SW 1271 (cell line): Measurements from ENCODE around the gene UBC.
"Not testable (repeated sequence)": the region's sequence is repeated elsewhere in the genome, so short reads cannot be mapped to it uniquely, and the experiment has no call there.

ENCODE experiments used
- DNase-seq, 2 experiments: peaks; one replicate each; lab custom pipeline; 2025; lab: John Stamatoyannopoulos, UW

The UBC gene

DNA sequence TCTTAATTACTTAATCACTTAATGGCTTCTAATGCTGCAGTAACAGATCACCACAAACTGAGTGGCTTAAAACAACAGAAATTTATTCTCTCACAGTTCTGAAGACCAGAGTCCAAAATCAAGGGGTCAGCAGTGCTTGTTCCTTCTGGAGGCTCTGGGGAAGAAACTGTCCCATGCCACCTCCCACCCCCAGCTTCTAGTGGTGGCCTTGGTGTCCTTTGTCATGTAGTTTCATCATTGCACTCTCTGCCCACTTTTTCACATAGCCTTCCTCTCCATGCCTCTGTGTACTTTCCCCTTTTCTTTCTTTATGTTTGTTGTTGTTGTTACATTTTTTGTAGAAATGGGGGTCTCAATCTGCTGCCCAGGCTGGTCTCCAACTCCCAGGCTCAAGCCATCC is 16.1 kb upstream of the UBC start:
- DNase-seq, result no peak

GRCh38 chr12:124929649-124930419 is 15.4 kb upstream of the UBC start:
- no peak for DNase-seq

GRCh38 chr12:124928912-124929530 is 14.6 kb upstream of the UBC start:
- no peak for DNase-seq

DNA sequence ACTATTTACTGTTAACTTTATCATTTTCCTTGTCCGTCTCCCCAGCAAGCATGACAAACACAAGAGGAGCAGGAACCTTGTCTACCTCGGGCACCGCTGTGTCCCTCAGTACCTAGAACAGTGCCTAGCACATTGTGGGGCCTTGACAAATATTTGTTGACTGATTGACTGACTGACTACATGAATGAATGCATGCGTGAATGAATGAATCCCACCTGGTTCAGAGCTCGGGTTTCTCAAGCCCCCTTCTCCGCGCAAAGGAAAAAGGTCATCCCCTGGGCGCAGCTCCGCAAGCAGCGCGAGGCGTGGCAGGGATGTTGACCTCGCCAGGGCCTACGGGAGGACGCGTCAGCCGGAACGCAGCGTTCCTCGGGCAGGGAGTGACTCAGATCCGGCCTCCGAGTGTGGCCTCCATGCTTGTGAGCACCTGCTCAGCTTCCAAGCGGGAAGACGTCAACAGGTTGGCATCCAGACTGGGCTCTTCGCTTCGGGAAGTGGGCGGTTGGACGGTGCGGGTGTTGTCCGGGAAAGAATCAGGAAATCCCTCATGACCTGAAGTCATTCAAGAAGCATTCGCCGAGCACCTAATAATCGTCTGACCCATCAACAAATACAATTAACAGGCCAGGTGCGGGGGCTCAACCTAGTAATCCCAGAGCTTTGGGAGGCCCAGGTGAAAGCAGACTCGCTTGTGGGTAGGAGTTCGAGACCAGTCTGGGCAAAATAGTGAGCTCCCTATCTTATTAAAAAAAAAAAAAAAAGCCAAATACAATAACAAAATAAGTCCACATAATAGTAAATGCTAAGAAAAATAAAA is 13.9 kb upstream of the UBC start:
- DNase-seq, result no peak

- no peak for DNase-seq
These were observed 13.0 kb upstream of the UBC start for GRCh38 chr12:124927201-124928094.

DNA sequence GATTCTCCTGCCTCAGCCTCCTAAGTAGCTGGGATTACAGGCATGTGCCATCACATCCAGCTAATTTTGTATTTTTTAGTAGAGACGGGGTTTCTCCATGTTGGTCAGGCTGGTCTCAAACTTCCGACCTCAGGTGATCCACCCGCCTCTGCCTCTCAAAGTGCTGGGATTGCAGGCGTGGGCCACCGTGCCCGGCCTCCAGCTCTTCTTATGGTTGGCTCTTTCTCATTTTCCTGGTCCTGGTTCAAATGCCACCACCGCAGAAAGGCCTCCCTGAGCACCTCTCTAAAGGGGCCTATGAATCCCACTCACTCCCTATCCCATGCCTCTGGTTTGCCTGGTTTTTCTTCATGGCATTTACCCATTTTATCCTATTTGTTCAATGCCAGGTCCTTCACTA is 11.3 kb upstream of the UBC start:
- not testable (repeated sequence) for DNase-seq

- no peak for DNase-seq
These were observed 10.7 kb upstream of the UBC start for GRCh38 chr12:124925117-124925516.

DNA sequence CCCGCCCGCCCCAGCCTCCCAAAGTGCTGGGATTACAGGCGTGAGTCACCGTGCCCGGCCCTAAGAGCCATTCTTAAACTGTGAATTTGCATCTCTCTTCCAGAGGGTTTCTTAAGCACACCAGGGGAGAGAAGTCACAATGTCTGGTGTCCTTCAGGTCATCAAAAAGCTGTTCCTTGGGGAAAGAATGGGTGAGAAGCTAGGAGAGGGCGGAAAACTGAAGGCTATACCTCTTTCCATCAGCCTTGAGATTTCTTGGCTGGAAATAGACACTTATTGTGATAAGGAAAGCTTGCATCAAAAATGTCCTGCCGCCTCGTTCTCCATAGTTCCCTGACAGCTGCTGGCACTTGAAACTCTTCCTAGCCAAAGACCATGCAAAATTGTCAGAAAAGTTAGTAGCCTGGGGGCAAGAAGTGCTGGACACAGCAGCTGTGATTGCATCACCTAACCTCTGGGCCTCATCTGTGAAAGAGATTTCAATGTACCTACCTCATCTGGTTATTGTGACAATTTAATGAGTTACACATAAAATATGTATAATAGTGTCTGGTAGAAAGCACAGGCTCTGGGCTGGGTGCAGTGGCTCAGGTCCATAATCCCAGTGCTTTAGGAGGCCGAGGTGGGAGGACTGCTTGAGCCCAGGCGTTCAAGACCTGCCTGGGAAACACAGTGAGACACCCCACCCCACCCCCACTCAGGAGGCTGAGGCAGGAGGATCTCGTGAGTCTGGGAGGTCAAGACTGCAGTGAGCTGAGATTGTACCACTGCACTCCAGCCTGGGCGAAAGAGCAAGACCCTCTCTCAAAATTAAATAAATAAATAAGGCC is 9.7 kb upstream of the UBC start:
- DNase-seq, result no peak

- no peak for DNase-seq
These were observed 7.0 kb upstream of the UBC start for GRCh38 chr12:124921200-124922031.

DNA sequence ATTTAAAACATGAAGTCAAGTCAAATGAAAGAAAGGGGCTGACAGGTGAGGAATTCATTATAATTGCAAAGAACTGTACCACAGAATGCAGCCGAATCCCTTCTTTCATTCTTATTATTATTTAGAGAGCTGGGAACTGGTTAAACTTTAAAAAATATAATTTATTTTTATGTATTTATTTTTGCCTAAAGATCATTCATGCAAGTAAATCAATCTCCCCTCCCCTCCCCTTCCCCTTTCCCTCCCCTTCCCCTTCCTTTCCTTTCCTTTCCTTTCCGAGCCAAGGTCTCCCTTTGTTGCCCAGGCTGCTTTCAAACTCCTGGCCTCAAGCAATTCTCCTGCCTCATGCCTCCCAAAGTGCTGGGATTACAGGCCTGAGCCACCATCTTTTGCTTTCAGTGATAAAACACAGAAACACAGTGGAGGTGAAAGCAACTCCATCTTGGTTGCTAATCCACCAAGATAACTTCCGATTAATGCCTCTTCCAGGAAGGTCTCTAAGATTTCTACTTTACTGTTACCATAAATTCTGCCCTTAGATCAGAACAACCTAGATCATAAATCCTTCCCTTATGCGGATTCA is 6.0 kb upstream of the UBC start:
- no peak for DNase-seq

DNA sequence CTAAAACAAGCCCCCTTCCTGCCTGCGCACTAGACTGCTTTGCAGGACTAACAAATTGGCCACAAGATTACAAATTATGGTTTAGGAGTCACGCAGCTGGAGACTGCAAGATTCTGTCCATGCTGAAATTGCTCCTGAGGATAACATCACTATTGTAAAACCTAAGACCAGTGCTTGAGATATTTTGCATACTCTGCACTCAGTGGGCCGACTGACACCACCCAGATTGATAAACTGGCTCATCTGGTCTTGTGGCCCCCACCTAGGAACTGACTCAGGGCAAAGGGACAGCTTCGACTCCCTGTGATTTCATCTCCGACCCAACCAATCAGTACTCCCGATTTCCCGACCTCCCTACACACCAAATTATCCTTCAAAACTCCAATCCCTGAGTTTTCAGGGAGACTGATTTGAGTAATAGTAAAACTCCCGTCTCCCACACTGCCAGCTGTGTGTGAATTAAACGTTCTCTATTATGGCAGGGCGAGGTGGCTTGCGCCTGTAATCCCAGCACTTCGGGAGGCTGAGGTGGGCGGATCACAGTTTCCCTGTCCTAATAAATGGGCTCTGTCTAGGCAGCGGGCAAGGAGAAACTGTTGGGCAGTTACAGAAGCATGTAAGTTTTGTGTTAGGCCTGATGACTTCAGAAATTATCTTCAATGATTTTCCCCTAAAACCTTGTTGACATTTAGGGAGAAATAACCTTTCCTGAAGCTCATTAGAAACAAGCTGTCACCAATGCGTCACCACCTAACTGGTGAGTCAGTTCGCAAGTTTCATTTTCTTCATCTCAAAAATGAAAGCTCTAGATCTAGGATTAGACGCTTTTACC is 5.3 kb upstream of the UBC start:
- no peak for DNase-seq

DNA sequence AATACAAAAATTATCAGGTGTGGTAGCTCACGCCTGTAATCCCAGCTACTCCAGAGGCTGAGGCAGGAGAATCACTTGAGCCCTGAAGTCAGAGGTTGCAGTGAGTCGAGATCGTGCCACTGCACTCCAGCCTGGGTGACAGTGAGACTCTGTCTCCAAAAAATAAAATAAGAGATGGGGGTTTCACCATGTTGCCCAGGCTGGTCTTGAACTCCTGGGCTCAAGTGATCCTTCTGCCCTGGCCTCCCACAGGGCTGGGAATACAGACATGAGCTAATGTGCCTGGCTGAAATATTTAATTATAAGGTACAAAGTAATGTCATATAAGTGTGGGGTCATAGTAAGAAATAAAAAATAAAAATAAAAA is 4.2 kb upstream of the UBC start:
- DNase-seq, result not testable (repeated sequence)

- no peak for DNase-seq
These were observed 3.6 kb upstream of the UBC start for GRCh38 chr12:124917841-124918621.

- no peak for DNase-seq
These were observed 2.8 kb upstream of the UBC start for GRCh38 chr12:124917135-124917840.

DNA sequence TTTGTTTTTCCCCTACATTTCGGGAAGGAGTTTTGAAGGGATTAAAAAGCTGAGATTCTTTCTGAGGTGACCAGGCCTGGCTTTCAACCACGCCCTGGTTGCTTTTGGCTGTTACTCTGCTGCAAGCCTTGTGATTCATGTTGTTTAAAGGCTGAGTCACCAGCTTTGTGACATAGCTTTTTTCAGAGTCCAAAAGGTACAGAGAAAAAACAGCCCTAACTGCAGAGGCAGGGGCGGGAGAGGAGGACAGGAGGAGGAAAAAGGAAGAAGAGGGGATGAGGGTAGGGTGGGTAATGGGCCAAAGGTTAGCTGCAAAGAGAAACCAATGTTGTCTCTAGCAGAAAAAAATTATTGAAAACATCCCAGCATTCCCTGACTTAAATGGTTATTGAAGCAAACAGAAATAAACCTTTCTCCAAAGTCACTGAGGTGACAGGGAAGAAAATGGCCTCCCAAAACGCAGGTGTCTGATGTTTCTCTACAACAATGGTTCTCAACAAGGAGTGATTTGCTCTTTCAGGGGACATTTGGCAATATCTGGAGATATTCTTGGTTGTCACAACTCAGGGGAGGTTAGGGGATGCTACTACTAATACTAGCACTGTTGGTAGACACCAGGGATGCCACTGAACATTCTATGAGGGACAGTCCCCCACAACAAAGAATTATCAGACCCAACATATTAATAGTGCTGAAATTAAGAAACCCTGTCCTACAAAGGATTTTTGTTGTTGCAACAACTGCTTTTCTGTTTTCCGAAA is 2.1 kb upstream of the UBC start:
- DNase-seq, result no peak
